AG09309 (cell line): ENCODE results near the gene RFX6.

Source experiments
- DNase-seq: peaks from one replicate; pipeline ENCODE4 v3.0.0-alpha.2; 2010; ENCODE audit warnings: low read depth
- H3K4me3 ChIP-seq: 2 replicates; pipeline ENCODE4 v1.5.1; 2011; ENCODE audit warnings: mild to moderate bottlenecking, low read depth, low read length, moderate library complexity; ENCODE audit not compliant: control insufficient read depth
- TF ChIP-seq, protein P1 (sequence below): IDR thresholded peaks from 2 replicates; pipeline ENCODE4 v1.5.1; 2011; ENCODE audit warnings: mild to moderate bottlenecking, low read depth, low read length, inconsistent platforms; ENCODE audit not compliant: insufficient read depth, control insufficient read depth; ENCODE audit errors: missing control alignments

Gene RFX6

DNA sequence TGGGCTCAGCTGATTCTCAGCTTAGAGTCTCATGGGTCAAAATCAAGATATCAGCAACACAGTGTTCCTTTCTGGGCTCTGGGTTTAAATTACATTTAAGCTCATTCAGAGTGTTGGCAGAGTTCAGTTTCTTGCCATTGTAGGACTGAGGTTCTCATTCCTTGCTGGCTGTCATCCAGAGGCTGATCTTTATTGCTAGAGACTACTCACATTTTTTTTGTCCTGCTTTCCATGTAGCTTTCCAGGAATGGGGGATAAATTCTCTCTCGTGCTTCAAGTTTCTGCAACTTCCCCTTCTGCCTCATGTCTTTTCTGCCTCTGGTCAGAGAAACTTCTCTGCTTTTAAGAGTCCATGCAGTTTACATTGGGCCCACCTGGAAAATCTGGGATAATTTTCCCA is 86.9 kb downstream of the RFX6 start:
- H3K4me3 ChIP-seq: no peak overlapping the region
- TF ChIP-seq, protein P1, sequence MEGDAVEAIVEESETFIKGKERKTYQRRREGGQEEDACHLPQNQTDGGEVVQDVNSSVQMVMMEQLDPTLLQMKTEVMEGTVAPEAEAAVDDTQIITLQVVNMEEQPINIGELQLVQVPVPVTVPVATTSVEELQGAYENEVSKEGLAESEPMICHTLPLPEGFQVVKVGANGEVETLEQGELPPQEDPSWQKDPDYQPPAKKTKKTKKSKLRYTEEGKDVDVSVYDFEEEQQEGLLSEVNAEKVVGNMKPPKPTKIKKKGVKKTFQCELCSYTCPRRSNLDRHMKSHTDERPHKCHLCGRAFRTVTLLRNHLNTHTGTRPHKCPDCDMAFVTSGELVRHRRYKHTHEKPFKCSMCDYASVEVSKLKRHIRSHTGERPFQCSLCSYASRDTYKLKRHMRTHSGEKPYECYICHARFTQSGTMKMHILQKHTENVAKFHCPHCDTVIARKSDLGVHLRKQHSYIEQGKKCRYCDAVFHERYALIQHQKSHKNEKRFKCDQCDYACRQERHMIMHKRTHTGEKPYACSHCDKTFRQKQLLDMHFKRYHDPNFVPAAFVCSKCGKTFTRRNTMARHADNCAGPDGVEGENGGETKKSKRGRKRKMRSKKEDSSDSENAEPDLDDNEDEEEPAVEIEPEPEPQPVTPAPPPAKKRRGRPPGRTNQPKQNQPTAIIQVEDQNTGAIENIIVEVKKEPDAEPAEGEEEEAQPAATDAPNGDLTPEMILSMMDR: no peak
- no peak for DNase-seq

DNA sequence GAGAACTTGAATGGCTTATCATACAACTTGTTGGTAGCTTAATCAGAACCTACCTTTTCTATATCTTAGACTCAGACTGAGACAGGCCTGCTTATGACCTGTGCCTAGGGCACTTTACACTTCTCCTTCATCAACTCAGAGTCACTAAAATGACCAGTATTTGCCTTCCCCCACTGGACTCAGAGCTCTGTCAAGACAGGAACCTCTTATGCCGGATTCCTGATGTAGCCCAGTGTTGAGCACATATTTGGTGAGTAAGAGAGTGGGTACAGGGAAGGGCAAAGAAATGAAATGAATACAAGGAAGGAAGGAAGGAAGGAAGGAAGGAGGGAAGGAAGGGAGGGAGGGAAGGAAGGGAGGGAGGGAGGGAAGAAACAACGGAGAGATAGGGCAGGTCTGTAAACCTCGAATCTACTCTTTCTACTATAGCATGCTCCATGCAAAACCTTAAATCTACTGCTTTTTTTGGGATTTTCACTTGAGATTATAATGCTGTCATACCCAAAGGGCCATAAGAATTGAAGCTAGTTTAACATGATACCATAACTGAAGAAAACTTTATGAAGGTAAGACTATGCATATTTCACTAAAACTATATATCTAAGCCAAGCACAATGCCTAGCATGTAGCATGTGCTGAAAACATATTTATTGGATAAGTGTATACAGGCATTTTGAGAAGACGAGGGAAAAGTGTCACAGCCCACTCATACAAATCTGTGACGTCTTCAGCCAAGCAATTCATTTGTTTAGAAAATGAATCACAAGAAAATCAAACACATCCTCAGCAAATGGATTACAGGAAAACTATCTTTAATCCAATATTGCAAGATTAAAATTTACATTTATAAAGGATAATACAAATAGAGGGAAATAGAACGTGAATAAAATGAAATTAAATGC is 89.9 kb downstream of the RFX6 start:
- TF ChIP-seq, protein P1: no peak
- H3K4me3 ChIP-seq: no peak overlapping the region
- no peak for DNase-seq

DNA sequence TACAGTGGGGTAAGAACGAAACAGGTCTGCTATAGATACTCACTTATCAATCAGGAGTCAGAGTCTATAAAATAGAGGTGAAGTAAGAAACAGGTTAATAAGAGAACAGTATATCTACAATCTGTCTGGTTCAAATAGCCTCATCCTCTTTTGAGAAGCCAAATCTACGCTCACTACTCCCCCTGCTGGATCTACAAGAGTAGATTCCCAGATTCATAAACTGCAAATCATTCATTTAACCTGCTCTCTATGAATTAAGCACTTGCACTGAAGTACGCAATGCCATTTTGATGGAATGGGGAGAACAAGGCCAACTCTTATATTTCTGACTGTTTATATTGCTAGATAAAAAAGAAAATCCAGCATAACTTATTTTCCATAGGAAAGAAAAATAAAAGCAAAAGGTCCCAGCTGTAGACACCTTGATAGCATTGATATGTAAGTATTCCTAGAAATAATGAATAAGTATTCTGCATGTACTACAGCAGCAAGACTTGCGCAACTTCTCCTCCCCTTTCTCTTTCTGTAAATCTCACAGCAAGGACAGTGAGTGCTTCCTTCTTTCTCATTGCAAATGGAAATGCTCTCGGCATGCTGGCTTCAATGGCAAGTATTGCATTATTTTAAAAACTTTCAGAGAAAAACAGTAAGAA is 92.3 kb downstream of the RFX6 start:
- no peak for DNase-seq
- no peak overlapping the region for H3K4me3 ChIP-seq
- TF ChIP-seq, protein P1: peak; percentile 76

DNA sequence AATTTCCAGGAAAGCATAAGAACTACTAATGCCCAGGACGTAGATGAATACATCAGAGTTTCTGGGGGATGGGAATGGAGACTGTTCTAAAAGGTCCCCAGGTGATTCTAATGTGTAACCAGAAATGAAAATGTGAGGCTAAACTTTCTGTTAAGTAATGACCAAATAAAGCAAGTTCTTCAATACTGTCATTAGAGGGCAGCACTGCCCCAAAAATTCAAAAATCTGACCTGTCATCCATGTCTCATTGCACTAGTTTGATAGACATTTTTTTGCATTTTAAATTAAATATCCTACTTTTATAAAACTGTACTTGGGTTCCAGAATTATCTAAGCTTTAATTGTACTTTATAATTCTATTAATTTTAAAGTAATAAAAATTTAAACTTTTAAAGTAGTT is 94.9 kb downstream of the RFX6 start:
- peak; percentile 10 for DNase-seq
- no peak overlapping the region for H3K4me3 ChIP-seq
- TF ChIP-seq, protein P1: peak; percentile 58

DNA sequence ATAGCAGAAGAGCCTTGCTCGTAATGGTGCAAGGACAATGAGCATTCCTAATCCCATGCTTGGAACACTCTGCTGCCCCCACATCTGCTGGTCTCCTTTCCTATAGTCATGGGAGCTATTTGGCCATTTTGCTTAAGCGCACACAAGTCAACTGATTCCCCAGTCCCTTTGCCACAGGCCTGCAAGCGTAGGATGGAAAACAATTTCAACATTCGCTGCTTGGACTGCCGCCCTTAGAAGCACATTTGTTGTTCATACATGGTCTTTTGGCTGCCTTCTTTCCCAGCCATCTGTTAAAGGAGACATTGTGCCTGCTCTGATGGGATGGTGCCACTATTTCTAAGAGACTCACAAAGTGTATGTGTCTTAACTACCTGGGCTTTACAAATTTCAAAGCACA is 96.9 kb downstream of the RFX6 start:
- no peak for DNase-seq
- no peak overlapping the region for H3K4me3 ChIP-seq
- TF ChIP-seq, protein P1: no peak

DNA sequence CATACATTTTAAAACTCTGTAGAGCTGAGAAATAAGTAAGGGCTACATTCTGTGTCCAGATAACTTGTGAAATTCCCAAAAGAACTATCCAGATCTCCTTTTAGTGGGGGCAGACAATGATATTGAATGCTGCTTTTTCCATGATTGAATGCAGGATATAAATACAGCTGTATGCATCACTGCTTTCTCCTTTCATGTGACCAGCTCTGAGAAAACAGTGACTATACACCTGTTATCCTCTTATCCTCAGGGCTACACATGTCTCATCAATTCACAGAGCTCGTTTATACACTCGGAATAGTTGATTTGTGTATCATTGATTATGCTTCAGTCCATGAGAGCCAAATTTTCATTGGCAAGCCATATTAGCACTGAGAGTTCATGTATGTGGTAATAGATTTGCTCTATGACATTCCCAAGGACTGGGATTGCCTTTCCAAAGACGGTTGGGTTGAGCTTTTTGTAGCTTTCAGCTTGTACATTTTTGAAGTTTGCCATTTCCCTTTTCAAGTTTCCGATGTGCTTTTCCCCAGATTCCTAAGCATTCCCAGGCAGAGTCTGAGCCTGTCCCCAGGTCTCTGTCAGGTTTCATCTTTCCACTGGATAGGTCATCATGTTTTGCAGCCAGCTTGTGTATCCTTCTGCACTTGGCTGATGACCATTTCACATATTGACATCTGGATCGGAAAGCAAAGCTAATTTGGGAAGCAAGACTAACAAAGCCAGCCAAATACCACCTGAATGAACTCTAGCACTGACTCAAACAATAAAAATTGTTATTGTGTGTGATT is 97.7 kb downstream of the RFX6 start:
- H3K4me3 ChIP-seq: no peak overlapping the region
- TF ChIP-seq, protein P1: no peak
- no peak for DNase-seq
